ENCODE data around the gene CHAF1B.

CHAF1B gene

GRCh38 chr21:36419241-36419640, 34.0 kb downstream of the CHAF1B start:
- H3K9me3 ChIP-seq: no peaks in the 10 kb centered on the region
- intact Hi-C loops (cut with DNase I; ENCODE audit: low total_unique reads): no loop called here
- H3K27ac ChIP-seq: no peak overlapping the region
- no peak for DNase-seq
- H3K4me3 ChIP-seq: no peak overlapping the region
- peaks cover 0 to 9% (median 0%) of the 10 kb centered on the region in 4 donors for H3K4me1 ChIP-seq
- H3K36me3 ChIP-seq: peaks cover 0 to 13% (median 0%) of the 10 kb centered on the region in 3 donors
- TF ChIP-seq, protein P1, sequence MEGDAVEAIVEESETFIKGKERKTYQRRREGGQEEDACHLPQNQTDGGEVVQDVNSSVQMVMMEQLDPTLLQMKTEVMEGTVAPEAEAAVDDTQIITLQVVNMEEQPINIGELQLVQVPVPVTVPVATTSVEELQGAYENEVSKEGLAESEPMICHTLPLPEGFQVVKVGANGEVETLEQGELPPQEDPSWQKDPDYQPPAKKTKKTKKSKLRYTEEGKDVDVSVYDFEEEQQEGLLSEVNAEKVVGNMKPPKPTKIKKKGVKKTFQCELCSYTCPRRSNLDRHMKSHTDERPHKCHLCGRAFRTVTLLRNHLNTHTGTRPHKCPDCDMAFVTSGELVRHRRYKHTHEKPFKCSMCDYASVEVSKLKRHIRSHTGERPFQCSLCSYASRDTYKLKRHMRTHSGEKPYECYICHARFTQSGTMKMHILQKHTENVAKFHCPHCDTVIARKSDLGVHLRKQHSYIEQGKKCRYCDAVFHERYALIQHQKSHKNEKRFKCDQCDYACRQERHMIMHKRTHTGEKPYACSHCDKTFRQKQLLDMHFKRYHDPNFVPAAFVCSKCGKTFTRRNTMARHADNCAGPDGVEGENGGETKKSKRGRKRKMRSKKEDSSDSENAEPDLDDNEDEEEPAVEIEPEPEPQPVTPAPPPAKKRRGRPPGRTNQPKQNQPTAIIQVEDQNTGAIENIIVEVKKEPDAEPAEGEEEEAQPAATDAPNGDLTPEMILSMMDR (IDR thresholded peaks at IDR 0.05): no peak
- H3K27me3 ChIP-seq: no peaks in the 10 kb centered on the region

DNA sequence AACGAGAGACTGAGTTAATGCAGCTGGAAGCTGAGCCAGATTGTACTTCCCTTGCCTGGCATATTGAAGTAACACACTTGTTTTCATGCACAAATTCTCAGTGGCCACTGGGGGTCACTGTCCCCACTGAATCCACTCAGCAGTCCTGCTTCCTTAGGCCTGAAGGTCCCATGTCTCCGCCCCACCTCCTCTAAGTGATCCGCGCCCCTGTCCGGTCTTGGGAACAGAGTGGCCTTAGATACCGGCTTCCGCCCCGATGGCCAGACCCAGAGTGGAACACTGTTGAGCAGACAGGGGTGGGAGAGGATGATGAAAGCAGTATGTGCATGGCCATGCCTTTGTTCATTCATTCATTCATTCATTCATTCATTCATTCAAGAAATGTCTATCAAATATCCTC, 34.8 kb downstream of the CHAF1B start:
- Histone ChIP-seq H3K36me3 (peaks cover 0 to 13% (median 0%) of the 10 kb centered on the region in 3 donors), H3K9me3 (no peaks in the 10 kb centered on the region), H3K27ac (no peak overlapping the region), H3K4me3 (no peak overlapping the region), H3K27me3 (no peaks in the 10 kb centered on the region), H3K4me1 (peaks cover 0 to 9% (median 0%) of the 10 kb centered on the region in 4 donors)
- intact Hi-C loops (cut with DNase I; ENCODE audit: low total_unique reads): loop anchor here (10.0 kb wide), 1 partner anchor 505 kb away; no protein-coding TSS in a partner anchor
- TF ChIP-seq, protein P1 (IDR thresholded peaks at IDR 0.05): peak; percentile 72 to 74
- DNase-seq: peak; percentile 80 to 90

DNA sequence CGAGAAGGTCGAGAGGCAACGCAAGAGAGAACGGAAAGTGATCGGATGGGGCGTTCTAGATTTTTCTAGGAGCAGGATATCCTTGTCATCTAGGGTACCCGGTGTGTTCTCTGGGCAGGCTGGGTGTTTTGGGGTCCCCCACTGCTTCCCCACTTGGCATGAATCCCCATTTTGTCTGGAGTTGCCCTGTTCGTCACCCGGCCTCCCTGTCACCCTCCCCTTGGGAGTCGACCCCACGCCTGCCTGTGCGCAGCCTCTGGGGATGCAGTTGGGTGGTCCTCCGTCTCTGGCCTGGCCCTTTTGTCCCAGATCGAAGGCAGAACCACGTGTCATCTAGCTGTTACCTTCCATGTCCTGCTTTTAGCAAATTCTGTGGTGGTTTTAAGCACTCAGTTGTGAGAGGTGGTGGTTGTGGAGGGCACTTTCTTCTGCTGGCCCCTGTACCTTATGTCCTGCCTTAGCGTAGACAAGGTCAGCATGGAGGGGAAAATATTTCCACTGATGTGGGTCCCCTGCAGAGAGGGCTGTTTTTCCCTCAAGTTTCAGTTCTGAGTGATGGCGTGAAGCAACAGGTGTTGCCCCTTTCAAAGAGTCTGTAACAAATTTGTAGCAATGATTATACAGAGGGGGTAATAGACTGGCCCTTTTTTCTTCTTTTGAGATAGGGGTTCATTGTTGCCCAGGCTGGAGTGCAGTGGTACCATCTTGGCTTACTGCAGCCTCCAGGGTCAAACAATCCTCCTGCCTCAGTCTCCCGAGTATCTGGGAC, 35.6 kb downstream of the CHAF1B start:
- Histone ChIP-seq H3K27ac (no peak overlapping the region), H3K4me1 (peaks cover 0 to 9% (median 0%) of the 10 kb centered on the region in 4 donors), H3K27me3 (no peaks in the 10 kb centered on the region), H3K9me3 (no peaks in the 10 kb centered on the region), H3K4me3 (no peak overlapping the region), H3K36me3 (peaks cover 0 to 8% (median 0%) of the 10 kb centered on the region in 3 donors)
- intact Hi-C loops (cut with DNase I; ENCODE audit: low total_unique reads): loop anchor here (10.0 kb wide), 1 partner anchor 504 kb away; no protein-coding TSS in a partner anchor
- TF ChIP-seq, protein P1 (IDR thresholded peaks at IDR 0.05): no peak
- DNase-seq: peak in 1 of 2 donors; percentile 3

DNA sequence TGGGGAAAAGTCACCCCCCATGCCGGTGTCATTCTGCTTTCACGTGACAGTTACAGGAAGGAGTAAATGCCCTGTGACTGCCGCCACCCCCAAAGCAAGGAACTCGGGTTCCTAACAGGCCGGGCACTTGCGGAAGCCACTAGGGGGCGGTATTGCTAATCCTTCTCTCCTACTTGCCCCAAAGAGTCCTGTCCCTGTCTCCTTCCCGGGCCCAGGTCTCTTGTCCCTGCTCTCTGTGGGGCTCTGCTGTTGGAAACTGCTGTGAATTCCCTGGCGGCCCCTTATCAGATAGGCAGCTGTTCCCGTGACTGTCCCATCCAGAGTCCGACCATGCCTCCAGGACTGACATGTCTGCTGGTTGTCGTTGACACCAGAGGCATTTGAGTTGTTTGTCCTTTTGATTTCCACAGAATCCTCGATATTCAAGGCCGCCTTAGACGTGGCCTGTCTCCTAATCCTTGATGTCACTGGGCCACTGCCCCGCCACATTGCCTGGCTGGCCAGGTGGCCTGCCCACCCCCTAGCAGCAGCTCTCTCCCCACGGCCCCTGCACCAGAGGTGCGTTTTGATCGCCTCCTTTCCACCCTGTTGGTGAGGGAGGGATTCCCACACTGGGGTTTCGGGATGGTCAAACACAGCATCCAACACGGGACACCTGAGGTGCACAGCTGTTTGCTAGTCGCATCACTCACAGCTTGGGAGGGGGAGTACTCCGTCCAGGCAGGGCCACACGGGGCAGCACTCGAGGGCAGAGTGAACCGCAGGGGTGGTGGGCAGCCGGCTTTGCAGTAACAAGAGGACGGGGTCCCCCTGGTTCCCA, 37.3 kb downstream of the CHAF1B start:
- TF ChIP-seq, protein P1 (IDR thresholded peaks at IDR 0.05): peak; percentile 15 to 31
- no peak overlapping the region for H3K4me3 ChIP-seq
- peaks cover 0 to 9% (median 0%) of the 10 kb centered on the region in 4 donors for H3K4me1 ChIP-seq
- intact Hi-C loops (cut with DNase I; ENCODE audit: low total_unique reads): loop anchor here (10.0 kb wide), 1 partner anchor 502 kb away; no protein-coding TSS in a partner anchor
- DNase-seq: peak in 1 of 2 donors; percentile 62
- no peaks in the 10 kb centered on the region for H3K36me3 ChIP-seq
- no peaks in the 10 kb centered on the region for H3K27me3 ChIP-seq
- H3K27ac ChIP-seq: no peak overlapping the region
- no peaks in the 10 kb centered on the region for H3K9me3 ChIP-seq

DNA sequence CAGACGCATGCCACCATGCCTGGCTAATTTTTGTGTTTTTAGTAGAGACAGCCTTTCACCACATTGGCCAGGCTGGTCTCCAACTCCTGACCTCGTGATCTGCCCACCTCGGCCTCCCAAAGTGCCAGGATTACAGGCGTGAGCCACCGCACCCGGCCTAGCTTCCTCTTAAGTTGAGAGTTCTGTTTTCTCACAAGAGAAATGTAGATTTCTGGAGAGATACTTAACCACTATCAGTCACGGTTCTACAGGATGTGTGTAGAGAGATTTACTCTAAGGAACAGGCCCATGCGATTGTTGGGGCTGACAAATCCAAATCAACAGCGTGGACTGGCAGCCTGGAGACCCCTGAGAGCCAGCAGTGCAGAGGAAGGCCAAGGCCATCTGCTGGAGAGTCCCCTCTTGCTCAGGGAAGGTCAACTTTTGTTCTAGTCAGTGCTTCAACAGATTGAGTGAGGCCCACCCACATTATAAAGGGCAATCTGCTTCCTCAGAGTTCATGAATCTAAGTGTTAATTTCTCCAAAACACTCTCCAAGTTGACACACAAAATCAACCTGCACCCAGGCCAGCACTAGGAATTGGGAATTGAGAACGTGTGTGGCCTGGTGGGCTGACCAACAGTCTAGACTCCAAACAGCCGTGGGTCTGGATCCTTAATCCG, 38.7 kb downstream of the CHAF1B start:
- no peak overlapping the region for H3K4me3 ChIP-seq
- intact Hi-C loops (cut with DNase I; ENCODE audit: low total_unique reads): loop anchor here (10.0 kb wide), 1 partner anchor 501 kb away; no protein-coding TSS in a partner anchor
- no peak for DNase-seq
- H3K9me3 ChIP-seq: no peaks in the 10 kb centered on the region
- H3K27me3 ChIP-seq: no peaks in the 10 kb centered on the region
- H3K27ac ChIP-seq: no peak overlapping the region
- no peaks in the 10 kb centered on the region for H3K36me3 ChIP-seq
- H3K4me1 ChIP-seq: peaks cover 0 to 9% (median 0%) of the 10 kb centered on the region in 4 donors
- TF ChIP-seq, protein P1 (IDR thresholded peaks at IDR 0.05): no peak
